ENCODE data around the gene RORC. TPM values are rescaled to one million over a fixed set of nuclear protein-coding genes. Genes with fewer than 3 reads are reported as not detected.
"Not testable (repeated sequence)": the region's sequence is repeated elsewhere in the genome, so short reads cannot be mapped to it uniquely, and the experiment has no call there.

Gene RORC
- total and polyA plus RNA-seq, 3 donors from 2014 or later, result 30.9 to 70.4 (median 55.4) TPM

DNA sequence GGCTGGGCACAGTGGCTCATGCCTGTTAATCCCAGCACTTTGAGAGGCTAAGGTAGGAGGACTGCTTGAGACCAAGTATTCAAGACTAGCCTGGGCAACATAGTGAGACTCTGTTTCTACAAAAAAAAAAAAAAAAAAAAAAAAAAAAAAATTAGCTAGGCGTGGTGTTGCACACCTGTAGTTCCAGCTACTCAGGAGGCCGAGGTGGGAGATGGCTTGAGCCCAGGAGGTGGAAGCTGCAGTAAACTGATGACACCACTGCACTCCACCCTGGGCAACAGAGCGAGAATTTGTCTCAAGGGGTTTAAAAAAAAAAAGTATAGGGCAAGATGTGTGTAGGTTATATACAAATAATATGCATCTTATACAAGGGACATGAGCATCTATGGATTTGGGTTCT is 43.9 kb downstream of the RORC start:
- DNase-seq, result no peak
- no peak overlapping the region for H3K27ac ChIP-seq
- intact Hi-C loops (cut with DNase I; ENCODE audit: low total_unique reads), result no loop called here
- 96% methylated on average over 3 of the region's 3 CpGs for WGBS, 2 donors
- no peaks in the 10 kb centered on the region for H3K27me3 ChIP-seq
- TF ChIP-seq POLR2A (IDR thresholded peaks at IDR 0.05) (no peak), CTCF (IDR thresholded peaks at IDR 0.05) (no peak)
- H3K4me1 ChIP-seq, result no peaks in the 10 kb centered on the region
- no peak overlapping the region for H3K4me3 ChIP-seq
- H3K9me3 ChIP-seq, result no peaks in the 10 kb centered on the region
- H3K36me3 ChIP-seq (ENCODE audit: low read depth, missing control alignments), result no peaks in the 10 kb centered on the region

- Histone ChIP-seq H3K4me3 (no peak overlapping the region), H3K36me3 (ENCODE audit: low read depth, missing control alignments) (no peaks in the 10 kb centered on the region), H3K4me1 (no peaks in the 10 kb centered on the region), H3K27me3 (no peaks in the 10 kb centered on the region), H3K27ac (no peak overlapping the region), H3K9me3 (no peaks in the 10 kb centered on the region)
- WGBS, 2 donors, result 72 to 76% methylated on average over 2 of the region's 2 CpGs
- no peak for TF ChIP-seq POLR2A (IDR thresholded peaks at IDR 0.05)
- TF ChIP-seq CTCF (IDR thresholded peaks at IDR 0.05), result no peak
- intact Hi-C loops (cut with DNase I; ENCODE audit: low total_unique reads), result no loop called here
- no peak for DNase-seq
Observed at GRCh38 chr1:151783796-151784195, 47.8 kb downstream of the RORC start.

GRCh38 chr1:151782741-151783140 is 48.9 kb downstream of the RORC start:
- no peak overlapping the region for H3K4me3 ChIP-seq
- DNase-seq, result no peak
- TF ChIP-seq POLR2A (IDR thresholded peaks at IDR 0.05), result no peak
- no peak for TF ChIP-seq CTCF (IDR thresholded peaks at IDR 0.05)
- no peaks in the 10 kb centered on the region for H3K4me1 ChIP-seq
- no peaks in the 10 kb centered on the region for H3K9me3 ChIP-seq
- H3K27ac ChIP-seq, result no peak overlapping the region
- H3K36me3 ChIP-seq (ENCODE audit: low read depth, missing control alignments), result no peaks in the 10 kb centered on the region
- intact Hi-C loops (cut with DNase I; ENCODE audit: low total_unique reads), result no loop called here
- H3K27me3 ChIP-seq, result no peaks in the 10 kb centered on the region
- WGBS, 2 donors, result 90 to 93% methylated on average over 3 of the region's 3 CpGs

- H3K4me1 ChIP-seq; H3K9me3 ChIP-seq; H3K27ac ChIP-seq; H3K36me3 ChIP-seq (ENCODE audit: low read depth, missing control alignments); H3K4me3 ChIP-seq; DNase-seq; intact Hi-C loops (cut with DNase I; ENCODE audit: low total_unique reads); H3K27me3 ChIP-seq: not testable (repeated sequence)
- WGBS, 2 donors, result 89 to 98% methylated on average over 5 of the region's 5 CpGs
Observed at GRCh38 chr1:151782026-151782425, 49.6 kb downstream of the RORC start.

DNA sequence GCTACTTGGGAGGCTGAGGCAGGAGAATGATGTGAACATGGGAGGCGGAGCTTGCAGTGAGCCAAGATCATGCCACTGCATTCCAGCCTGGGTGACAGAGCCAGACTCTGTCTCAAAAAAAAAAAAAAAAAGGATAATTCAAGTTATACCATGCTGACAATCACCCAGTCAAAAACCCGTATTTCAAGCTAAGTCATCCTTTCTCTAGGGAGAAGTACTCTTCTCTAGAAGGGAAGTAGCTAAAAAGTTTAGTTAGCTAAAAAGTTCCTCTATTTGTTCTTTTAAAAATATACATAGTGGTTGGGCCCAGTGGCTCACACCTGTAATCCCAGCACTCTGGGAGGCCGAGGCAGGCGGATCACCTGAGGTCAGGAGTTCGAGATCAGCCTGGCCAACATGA is 50.9 kb downstream of the RORC start:
- H3K27ac ChIP-seq; H3K27me3 ChIP-seq; intact Hi-C loops (cut with DNase I; ENCODE audit: low total_unique reads); H3K9me3 ChIP-seq; H3K36me3 ChIP-seq (ENCODE audit: low read depth, missing control alignments); H3K4me1 ChIP-seq; H3K4me3 ChIP-seq; DNase-seq: not testable (repeated sequence)
- WGBS, 2 donors, result 95 to 96% methylated on average over 5 of the region's 5 CpGs

DNA sequence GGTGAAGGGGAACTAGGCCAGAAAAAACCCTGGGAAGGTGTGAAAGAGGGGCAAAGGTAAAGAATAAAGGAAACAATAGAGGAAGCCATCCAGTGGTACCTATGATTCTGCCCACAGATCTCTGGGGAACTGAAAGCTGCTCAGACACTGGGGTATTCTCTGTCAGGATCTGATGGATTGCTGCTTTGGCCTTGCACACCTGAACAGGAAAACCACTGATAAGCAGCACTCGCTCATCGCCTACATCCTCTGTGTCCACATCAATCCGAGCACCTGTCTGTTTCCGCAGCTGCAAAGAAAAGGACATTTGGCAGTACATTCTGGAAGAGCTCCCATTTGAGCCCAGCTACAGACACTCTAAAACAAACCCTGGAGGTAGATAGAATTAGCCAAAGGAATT is 51.8 kb downstream of the RORC start:
- DNase-seq, result no peak
- H3K9me3 ChIP-seq, result no peaks in the 10 kb centered on the region
- no peak for TF ChIP-seq CTCF (IDR thresholded peaks at IDR 0.05)
- no peak overlapping the region for H3K27ac ChIP-seq
- no peak overlapping the region for H3K4me3 ChIP-seq
- H3K27me3 ChIP-seq, result no peaks in the 10 kb centered on the region
- H3K36me3 ChIP-seq (ENCODE audit: low read depth, missing control alignments), result no peaks in the 10 kb centered on the region
- H3K4me1 ChIP-seq, result no peaks in the 10 kb centered on the region
- 84 to 92% methylated on average over 4 of the region's 4 CpGs for WGBS, 2 donors
- intact Hi-C loops (cut with DNase I; ENCODE audit: low total_unique reads), result no loop called here

All from testis (tissue), 3 donors.